Stimulated activated memory B cell treated with anti-CD40 and anti-IgM and Interleukin-4, amounts not matched to agents 10 μg/mL and 1 μg/mL and 100 μg/mL, for 72 hours (primary cell): ENCODE results near the gene ZFX.
A peak's percentile ranks its signal among the peaks of the same experiment; 100 is the strongest.
"Not testable (repeated sequence)": the region's sequence is repeated elsewhere in the genome, so short reads cannot be mapped to it uniquely, and the experiment has no call there.

ENCODE experiments used
- ATAC-seq: fragments of 150-1000 bp; cut with Tn5 transposase; 2 replicates; pipeline ENCODE4 v1.10.0; 2021
- H3K27ac Mint-ChIP-seq: one replicate; pipeline ENCODE4 v1.8.0; 2022; ENCODE audit warnings: mild to moderate bottlenecking, mixed read lengths
- H3K27me3 Mint-ChIP-seq: one replicate; pipeline ENCODE4 v1.8.0; 2022; ENCODE audit warnings: mixed read lengths
- H3K36me3 Mint-ChIP-seq: one replicate; pipeline ENCODE4 v1.8.0; 2022; ENCODE audit warnings: mixed read lengths
- H3K4me1 Mint-ChIP-seq: one replicate; pipeline ENCODE4 v1.8.0; 2022; ENCODE audit warnings: mixed read lengths
- H3K4me3 Mint-ChIP-seq: one replicate; pipeline ENCODE4 v1.8.0; 2022; ENCODE audit warnings: mild to moderate bottlenecking, moderate library complexity, mixed read lengths
- H3K9me3 Mint-ChIP-seq: one replicate; pipeline ENCODE4 v1.8.0; 2022; ENCODE audit warnings: mixed read lengths

The ZFX gene

GRCh38 chrX:24149351-24150050 is at the start of gene ZFX:
Gene ZFX (plus strand): TSS chrX:24149729. CDS start chrX:24172743, 23,014 bp downstream.
- Mint-ChIP-seq H3K4me3 (peak within 1 kb of the TSS; percentile 89), H3K27ac (peak within 1 kb of the TSS; percentile 85), H3K27me3 (no peaks in the 10 kb centered on the region), H3K9me3 (no peaks in the 10 kb centered on the region), H3K4me1 (peaks cover 32% of the 10 kb centered on the region), H3K36me3 (peaks cover 6% of the 10 kb centered on the region)
- peak; percentile 82 for ATAC-seq

DNA sequence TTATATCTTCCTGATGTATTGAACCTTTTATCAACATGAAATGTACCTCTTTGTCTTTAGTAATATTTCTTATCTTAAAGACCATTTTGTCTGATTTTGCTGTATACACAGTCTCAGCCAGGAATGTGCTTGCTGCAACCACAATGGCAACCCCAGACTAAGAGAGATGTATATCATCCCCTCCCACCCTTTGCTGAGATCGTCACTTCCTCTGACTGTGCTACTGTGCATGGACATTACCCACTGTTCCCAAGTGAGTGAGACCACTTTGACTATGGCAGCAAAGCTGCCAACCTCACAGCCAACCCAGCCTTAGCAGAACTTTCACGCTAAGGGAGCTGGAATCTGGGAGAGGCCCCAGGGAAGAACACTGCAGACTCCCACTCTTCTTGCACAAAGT is 48.8 kb upstream of the ZFX start:
- ATAC-seq, result no peak
- Mint-ChIP-seq H3K9me3 (no peaks in the 10 kb centered on the region), H3K4me1 (no peaks in the 10 kb centered on the region), H3K4me3 (no peak overlapping the region), H3K36me3 (no peaks in the 10 kb centered on the region), H3K27ac (no peak overlapping the region), H3K27me3 (no peaks in the 10 kb centered on the region)

GRCh38 chrX:24110069-24110468 is 39.5 kb upstream of the ZFX start:
- H3K27me3 Mint-ChIP-seq, result no peaks in the 10 kb centered on the region
- ATAC-seq, result no peak
- no peaks in the 10 kb centered on the region for H3K4me1 Mint-ChIP-seq
- H3K9me3 Mint-ChIP-seq, result no peaks in the 10 kb centered on the region
- H3K27ac Mint-ChIP-seq, result no peak overlapping the region
- no peak overlapping the region for H3K4me3 Mint-ChIP-seq
- peaks cover 15% of the 10 kb centered on the region for H3K36me3 Mint-ChIP-seq

DNA sequence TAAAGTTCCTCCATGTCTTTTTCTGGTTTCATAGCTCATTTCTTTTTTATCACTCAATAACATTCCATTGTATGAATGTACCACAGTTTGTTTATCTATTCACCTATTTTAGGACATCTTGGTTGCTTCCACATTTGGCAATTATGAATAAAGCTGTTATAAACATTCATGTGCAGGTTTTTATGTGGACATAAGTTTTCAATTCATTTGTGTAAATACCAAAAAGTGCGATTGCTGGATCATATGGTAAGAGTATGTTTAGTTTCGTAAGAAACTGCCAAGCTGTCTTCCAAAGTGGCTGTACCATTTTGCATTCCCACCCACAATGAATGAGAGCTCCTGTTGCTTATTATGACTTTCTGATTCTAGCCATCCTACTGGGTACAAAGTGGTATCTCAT is 36.3 kb upstream of the ZFX start:
- Mint-ChIP-seq H3K4me1 (no peaks in the 10 kb centered on the region), H3K27ac (no peak overlapping the region), H3K36me3 (peaks cover 15% of the 10 kb centered on the region), H3K27me3 (no peaks in the 10 kb centered on the region), H3K9me3 (no peaks in the 10 kb centered on the region), H3K4me3 (no peak overlapping the region)
- no peak for ATAC-seq

DNA sequence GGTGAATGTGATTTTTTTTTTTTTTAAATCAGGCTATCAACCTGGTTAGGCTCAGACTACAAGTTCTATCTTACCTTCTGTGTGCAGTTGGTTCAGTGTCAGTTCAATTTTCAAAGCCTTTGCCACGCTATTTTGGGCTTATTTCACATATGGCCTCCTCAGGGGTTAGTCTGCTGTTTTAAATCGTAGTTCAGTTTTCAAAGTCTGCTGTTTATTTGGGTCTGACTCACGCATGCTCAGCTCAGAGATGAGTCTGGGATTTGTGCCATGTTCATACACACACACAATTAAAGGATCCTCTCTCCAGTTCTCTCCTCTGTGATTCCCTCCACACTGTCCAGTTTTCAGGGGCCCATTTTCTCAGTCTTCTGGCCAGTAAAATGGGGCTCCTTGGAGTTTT is 32.3 kb upstream of the ZFX start:
- H3K36me3 Mint-ChIP-seq, result no peaks in the 10 kb centered on the region
- no peak for ATAC-seq
- no peak overlapping the region for H3K27ac Mint-ChIP-seq

GRCh38 chrX:24124244-24124799 is 25.2 kb upstream of the ZFX start:
- no peak overlapping the region for H3K27ac Mint-ChIP-seq
- H3K4me3 Mint-ChIP-seq, result no peak overlapping the region
- no peaks in the 10 kb centered on the region for H3K27me3 Mint-ChIP-seq
- ATAC-seq, result no peak
- H3K9me3 Mint-ChIP-seq, result no peaks in the 10 kb centered on the region
- H3K36me3 Mint-ChIP-seq, result no peaks in the 10 kb centered on the region
- H3K4me1 Mint-ChIP-seq, result no peaks in the 10 kb centered on the region

More for the DNA sequence above, 32.3 kb upstream of the ZFX start:
- Mint-ChIP-seq H3K27me3 (no peaks in the 10 kb centered on the region), H3K4me1 (no peaks in the 10 kb centered on the region), H3K9me3 (no peaks in the 10 kb centered on the region), H3K4me3 (no peak overlapping the region)

DNA sequence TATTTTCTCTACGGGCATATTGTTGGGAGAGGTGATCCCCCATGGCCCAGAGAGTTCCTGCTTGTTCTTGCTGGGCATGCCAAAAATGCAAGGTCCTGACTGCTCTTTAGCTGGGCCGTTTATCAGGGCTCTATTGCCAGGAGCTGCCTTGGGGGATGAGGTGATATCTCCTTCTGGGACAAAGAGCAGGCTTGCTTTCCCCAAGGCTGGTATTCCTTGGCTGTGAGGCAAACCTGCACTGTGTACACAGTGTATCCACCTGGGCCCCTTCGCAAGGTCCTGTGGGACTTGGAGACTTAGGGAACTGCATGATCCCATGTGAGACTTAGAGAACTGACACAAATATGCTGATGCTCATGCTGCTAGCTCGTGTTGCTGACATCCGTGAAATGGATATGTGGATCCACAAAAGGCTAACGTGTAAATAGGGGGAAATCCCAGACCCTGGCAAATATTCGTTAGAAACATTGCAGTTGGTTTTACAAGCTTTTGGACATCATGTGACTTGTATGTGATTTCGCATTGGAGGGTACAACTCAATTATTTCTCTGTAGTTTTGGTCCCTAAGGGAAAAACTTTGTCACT is 24.4 kb upstream of the ZFX start:
- ATAC-seq, result no peak
- Mint-ChIP-seq H3K27ac (no peak overlapping the region), H3K9me3 (no peaks in the 10 kb centered on the region), H3K4me1 (no peaks in the 10 kb centered on the region), H3K36me3 (no peaks in the 10 kb centered on the region), H3K27me3 (no peaks in the 10 kb centered on the region), H3K4me3 (no peak overlapping the region)

DNA sequence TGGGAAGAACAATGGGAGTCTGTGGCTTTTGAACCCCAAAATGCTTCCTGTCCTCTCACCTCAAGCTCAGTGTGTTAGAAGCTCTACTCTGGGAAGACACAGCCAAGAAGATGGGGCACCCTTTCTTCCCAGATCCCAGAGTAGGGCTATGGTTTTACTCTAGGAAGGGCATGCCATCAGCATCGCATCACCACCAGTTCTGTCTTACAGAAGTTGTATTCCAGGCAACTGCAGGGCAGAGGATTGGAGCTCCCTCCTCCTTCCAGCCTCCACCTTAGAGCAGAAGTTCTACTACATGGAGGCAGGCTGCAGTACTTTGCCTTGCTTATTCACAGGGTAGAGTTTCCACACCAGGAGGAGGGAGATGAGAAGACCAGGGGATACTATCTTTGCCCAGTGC is 18.1 kb upstream of the ZFX start:
- Mint-ChIP-seq H3K4me3 (no peak overlapping the region), H3K36me3 (no peaks in the 10 kb centered on the region)

DNA sequence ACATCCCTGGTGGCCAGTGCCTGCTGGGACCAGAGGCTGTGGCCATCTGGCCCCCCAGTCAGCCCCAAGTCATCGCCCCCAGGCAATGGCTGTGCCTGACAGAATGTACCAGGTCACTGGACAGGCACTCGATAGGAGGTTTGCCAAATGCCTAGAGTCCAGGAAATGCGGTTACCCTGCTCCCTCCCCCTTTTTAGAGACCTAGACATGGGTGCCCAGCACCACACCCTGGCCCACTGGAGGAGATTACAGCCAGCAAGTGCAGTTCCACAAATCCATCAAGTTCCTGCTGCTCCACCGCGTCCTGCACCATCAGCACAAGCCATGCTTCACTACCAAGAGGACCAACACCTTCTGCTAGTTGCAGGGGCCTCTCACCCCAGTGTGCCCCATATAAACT is 16.2 kb upstream of the ZFX start:
- ATAC-seq, result no peak
- no peak overlapping the region for H3K27ac Mint-ChIP-seq
- no peaks in the 10 kb centered on the region for H3K9me3 Mint-ChIP-seq
- no peaks in the 10 kb centered on the region for H3K4me1 Mint-ChIP-seq
- no peaks in the 10 kb centered on the region for H3K27me3 Mint-ChIP-seq
- no peak overlapping the region for H3K4me3 Mint-ChIP-seq
- H3K36me3 Mint-ChIP-seq, result no peaks in the 10 kb centered on the region

More for the DNA sequence above, 18.1 kb upstream of the ZFX start:
- no peak for ATAC-seq
- H3K9me3 Mint-ChIP-seq, result no peaks in the 10 kb centered on the region
- no peaks in the 10 kb centered on the region for H3K4me1 Mint-ChIP-seq
- no peaks in the 10 kb centered on the region for H3K27me3 Mint-ChIP-seq
- H3K27ac Mint-ChIP-seq, result no peak overlapping the region

GRCh38 chrX:24135768-24136167 is 13.8 kb upstream of the ZFX start:
- not testable (repeated sequence) for ATAC-seq, H3K36me3 Mint-ChIP-seq, H3K4me1 Mint-ChIP-seq, H3K27ac Mint-ChIP-seq, H3K4me3 Mint-ChIP-seq, H3K9me3 Mint-ChIP-seq, H3K27me3 Mint-ChIP-seq

DNA sequence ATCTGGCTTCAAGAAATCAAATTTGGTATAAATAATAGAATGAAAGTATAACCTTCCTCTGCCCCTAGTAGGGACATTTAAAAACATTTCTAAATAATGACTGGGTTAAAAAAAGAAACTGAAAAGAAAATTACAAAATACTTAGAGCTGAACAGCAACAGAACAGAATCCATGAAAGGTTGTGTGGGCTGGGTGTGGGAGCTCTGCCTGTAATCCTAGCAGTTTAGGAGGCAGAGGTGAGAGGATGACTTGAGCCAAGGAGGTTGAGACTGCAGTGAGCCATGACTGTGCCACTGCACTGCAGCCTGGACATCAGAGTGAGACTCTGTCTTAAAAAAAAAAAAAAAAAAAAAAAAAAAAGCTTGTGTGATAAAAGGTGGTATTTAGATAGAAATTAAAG is 12.3 kb upstream of the ZFX start:
- Mint-ChIP-seq H3K4me3 (no peak overlapping the region), H3K27ac (no peak overlapping the region), H3K4me1 (no peaks in the 10 kb centered on the region), H3K9me3 (no peaks in the 10 kb centered on the region), H3K27me3 (no peaks in the 10 kb centered on the region), H3K36me3 (no peaks in the 10 kb centered on the region)
- no peak for ATAC-seq

DNA sequence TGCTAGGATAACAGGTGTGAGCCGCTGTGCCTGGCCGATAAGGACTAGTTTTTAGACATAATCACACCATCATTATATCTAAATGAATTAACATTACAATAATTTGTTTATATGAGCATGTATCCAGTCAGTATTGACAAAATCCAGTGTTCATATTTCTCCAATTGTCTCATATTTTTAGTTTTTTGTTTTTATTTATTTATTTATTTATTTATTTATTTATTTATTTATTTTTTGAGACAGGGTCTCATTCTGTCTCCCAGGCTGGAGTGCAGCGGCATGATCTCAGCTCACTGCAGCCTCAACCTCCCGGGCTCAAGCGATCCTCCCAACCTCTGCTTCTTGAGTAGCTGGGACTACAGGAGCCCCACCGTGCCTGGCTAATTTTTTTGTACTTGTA is 5.5 kb upstream of the ZFX start:
- not testable (repeated sequence) for ATAC-seq, H3K4me1 Mint-ChIP-seq, H3K36me3 Mint-ChIP-seq, H3K27ac Mint-ChIP-seq, H3K27me3 Mint-ChIP-seq, H3K4me3 Mint-ChIP-seq, H3K9me3 Mint-ChIP-seq

- H3K9me3 Mint-ChIP-seq, result no peaks in the 10 kb centered on the region
- no peaks in the 10 kb centered on the region for H3K4me1 Mint-ChIP-seq
These were observed 5.0 kb upstream of the ZFX start for GRCh38 chrX:24144528-24144927.

GRCh38 chrX:24145303-24146186 is 4.0 kb upstream of the ZFX start:
- no peaks in the 10 kb centered on the region for H3K36me3 Mint-ChIP-seq
- no peaks in the 10 kb centered on the region for H3K27me3 Mint-ChIP-seq
- no peak for ATAC-seq
- H3K4me1 Mint-ChIP-seq, result peaks cover under 1% of the 10 kb centered on the region
- H3K27ac Mint-ChIP-seq, result peak overlapping the region; percentile 42
- H3K4me3 Mint-ChIP-seq, result no peak overlapping the region
- no peaks in the 10 kb centered on the region for H3K9me3 Mint-ChIP-seq

More at GRCh38 chrX:24144528-24144927, 5.0 kb upstream of the ZFX start:
- Mint-ChIP-seq H3K4me3 (no peak overlapping the region), H3K27ac (no peak overlapping the region), H3K36me3 (no peaks in the 10 kb centered on the region), H3K27me3 (no peaks in the 10 kb centered on the region)
- no peak for ATAC-seq

DNA sequence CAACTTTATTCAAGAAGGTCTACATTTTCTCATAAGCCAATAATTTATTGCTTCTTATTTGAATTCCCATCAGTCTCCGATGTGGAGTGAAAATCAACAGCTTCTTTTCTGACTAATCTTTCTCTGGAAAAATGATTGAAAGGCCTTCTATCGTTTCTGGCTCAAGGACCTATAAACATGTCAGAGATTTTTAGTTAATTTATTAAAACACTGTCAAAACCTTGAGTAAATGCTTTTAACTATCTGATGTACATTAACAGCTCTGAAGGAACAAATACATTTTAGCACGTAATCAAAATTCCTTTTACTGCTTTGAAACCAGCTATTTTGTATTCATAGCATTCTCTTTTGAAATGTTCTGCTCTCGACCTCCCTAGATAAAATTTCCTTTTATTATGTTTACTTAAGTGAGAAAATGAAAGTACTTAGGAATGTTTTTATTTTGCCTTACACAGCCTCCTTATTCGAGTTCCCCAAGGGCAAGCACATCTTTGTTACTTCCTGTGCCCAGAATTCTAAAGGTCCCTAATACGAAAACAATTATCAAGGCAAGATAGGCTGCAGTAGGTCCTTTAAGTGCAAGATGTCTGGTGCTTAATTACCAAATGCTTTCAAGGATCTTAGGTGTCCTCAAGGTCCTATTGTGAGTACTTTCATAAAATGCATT is 3.1 kb upstream of the ZFX start:
- Mint-ChIP-seq H3K27me3 (no peaks in the 10 kb centered on the region), H3K4me1 (peaks cover 9% of the 10 kb centered on the region), H3K27ac (peak overlapping the region; percentile 84), H3K36me3 (no peaks in the 10 kb centered on the region), H3K4me3 (peak overlapping the region; percentile 67), H3K9me3 (no peaks in the 10 kb centered on the region)
- ATAC-seq, result no peak
